Colonic mucosa (tissue), 4 donors: ENCODE measurements around the gene RETSAT. TPM values are rescaled to one million over a fixed set of nuclear protein-coding genes. Genes with fewer than 3 reads are reported as not detected.
"Not testable (repeated sequence)": the region's sequence is repeated elsewhere in the genome, so short reads cannot be mapped to it uniquely, and the experiment has no call there.

Experiments used
- DNase-seq: peaks from one replicate; pipeline ENCODE4 v3.0.0-alpha.2; 2020
- H3K27ac ChIP-seq: fragments of 200-600 bp; one replicate; pipeline ENCODE4 v1.8.0; 2021
- H3K27me3 ChIP-seq: fragments of 200-600 bp; one replicate; pipeline ENCODE4 v1.8.0; 2021
- H3K36me3 ChIP-seq: fragments of 200-600 bp; one replicate; pipeline ENCODE4 v1.8.0; 2021
- H3K4me1 ChIP-seq: fragments of 200-600 bp; one replicate; pipeline ENCODE4 v1.8.0; 2021; ENCODE audit warnings: mild to moderate bottlenecking
- H3K4me3 ChIP-seq: fragments of 200-600 bp; one replicate; pipeline ENCODE4 v1.8.0; 2021
- H3K9ac ChIP-seq, 2 donors: one replicate each; pipeline ENCODE4 v1.7.0; 2013; ENCODE audit warnings: control low read depth in 2 of 2, low read depth in 2 of 2, low read length in 2 of 2
- H3K9me3 ChIP-seq: fragments of 200-600 bp; one replicate; pipeline ENCODE4 v1.8.0; 2021
- CTCF ChIP-seq: fragments of 200-600 bp; IDR thresholded peaks from one replicate; pipeline ENCODE4 v1.8.0; 2022; ENCODE audit warnings: antibody characterized with exemption, mild to moderate bottlenecking
- intact Hi-C: fragments of 100-400 bp; cut with DNase I; formaldehyde crosslinking; loops from one replicate; pipeline ENCODE4 v1.14.1; 2022
- total RNA-seq, 2 donors: library from RNA; stranded (reverse); fragmentation: NEBNext Ultra II Directional in 1 of 2; extraction: Animal tissue kit (Norgen Biotek cat#: 25700) in 1 of 2; gene quantifications; one replicate each; pipeline ENCODE4 v1.2.1, GENCODE V29; 2021
- donor health status: healthy.
- donor health status: DM: no; HTN: no; CAD: no.
- donor health status: DM: no; HTN: no; CAD: no.

RETSAT gene
- total RNA-seq, 2 donors from 2014 or later = 145 to 190 TPM

- Histone ChIP-seq H3K4me3 (no peak overlapping the region), H3K27ac (no peak overlapping the region), H3K4me1 (no peaks in the 10 kb centered on the region), H3K9me3 (no peaks in the 10 kb centered on the region), H3K9ac (no peak overlapping the region), H3K36me3 (no peaks in the 10 kb centered on the region), H3K27me3 (no peaks in the 10 kb centered on the region)
- TF ChIP-seq CTCF = no peak
- DNase-seq = no peak
- intact Hi-C loops = no loop called here
Observed at GRCh38 chr2:85387754-85388153, 33.4 kb upstream of the RETSAT start.

GRCh38 chr2:85385746-85386145 is 31.4 kb upstream of the RETSAT start:
- Histone ChIP-seq H3K4me3 (no peak overlapping the region), H3K36me3 (no peaks in the 10 kb centered on the region), H3K4me1 (no peaks in the 10 kb centered on the region), H3K9me3 (no peaks in the 10 kb centered on the region), H3K27me3 (no peaks in the 10 kb centered on the region), H3K9ac (no peak overlapping the region), H3K27ac (no peak overlapping the region)
- no peak for TF ChIP-seq CTCF
- intact Hi-C loops = no loop called here
- DNase-seq = no peak

GRCh38 chr2:85383850-85384249 is 29.5 kb upstream of the RETSAT start:
- H3K36me3 ChIP-seq = no peaks in the 10 kb centered on the region
- no peaks in the 10 kb centered on the region for H3K27me3 ChIP-seq
- no peaks in the 10 kb centered on the region for H3K4me1 ChIP-seq
- no peak overlapping the region for H3K27ac ChIP-seq
- intact Hi-C loops = no loop called here
- H3K9ac ChIP-seq = no peak overlapping the region
- no peak overlapping the region for H3K4me3 ChIP-seq
- no peak for DNase-seq
- TF ChIP-seq CTCF = no peak
- H3K9me3 ChIP-seq = no peaks in the 10 kb centered on the region

- intact Hi-C loops, H3K4me3 ChIP-seq, H3K27me3 ChIP-seq, H3K4me1 ChIP-seq, H3K27ac ChIP-seq, H3K9me3 ChIP-seq, H3K9ac ChIP-seq, DNase-seq, H3K36me3 ChIP-seq: not testable (repeated sequence)
Observed at GRCh38 chr2:85383151-85383550, 28.8 kb upstream of the RETSAT start.

- intact Hi-C loops = no loop called here
- no peak overlapping the region for H3K9ac ChIP-seq
- no peaks in the 10 kb centered on the region for H3K4me1 ChIP-seq
- no peaks in the 10 kb centered on the region for H3K9me3 ChIP-seq
- no peaks in the 10 kb centered on the region for H3K27me3 ChIP-seq
- H3K4me3 ChIP-seq = no peak overlapping the region
- H3K27ac ChIP-seq = no peak overlapping the region
- no peak for DNase-seq
- H3K36me3 ChIP-seq = no peaks in the 10 kb centered on the region
- no peak for TF ChIP-seq CTCF
Observed at GRCh38 chr2:85380048-85380447, 25.7 kb upstream of the RETSAT start.

GRCh38 chr2:85378257-85378656 is 23.9 kb upstream of the RETSAT start:
- intact Hi-C loops = no loop called here
- Histone ChIP-seq H3K27ac (no peak overlapping the region), H3K9ac (no peak overlapping the region), H3K36me3 (no peaks in the 10 kb centered on the region), H3K4me3 (no peak overlapping the region), H3K4me1 (no peaks in the 10 kb centered on the region), H3K9me3 (no peaks in the 10 kb centered on the region), H3K27me3 (no peaks in the 10 kb centered on the region)
- no peak for DNase-seq
- TF ChIP-seq CTCF = no peak
